Esophagus squamous epithelium (tissue), 5 donors: Measurements from ENCODE around the gene IPMK. TPM values are rescaled to one million over a fixed set of nuclear protein-coding genes. Genes with fewer than 3 reads are reported as not detected.

Experiments used
- DNase-seq: peaks from one replicate; lab custom pipeline; 2025; lab: John Stamatoyannopoulos, UW
- H3K27ac ChIP-seq, 4 donors: fragments of 200-600 bp; sonication (generic); one replicate each; pipeline ENCODE4 v1.5.1; 2016 to 2019; ENCODE audit warnings: mild to moderate bottlenecking in 1 of 4
- H3K27me3 ChIP-seq, 4 donors: fragments of 200-600 bp; sonication (generic); 1 replicate in 3 of 4; 2 replicates in 1 of 4; pipeline versions ENCODE4 v1.5.1 to v1.6.0; 2017 to 2021; ENCODE audit warnings: antibody characterized with exemption in 1 of 4
- H3K36me3 ChIP-seq, 3 donors: fragments of 200-600 bp; sonication (generic); one replicate each; pipeline ENCODE4 v1.5.1; 2016 to 2019
- H3K4me1 ChIP-seq, 3 donors: fragments of 200-600 bp; sonication (generic); one replicate each; pipeline ENCODE4 v1.5.1; 2017 to 2019
- H3K4me3 ChIP-seq, 4 donors: fragments of 200-600 bp; sonication (generic); 1 replicate in 3 of 4; 2 replicates in 1 of 4; pipeline ENCODE4 v1.5.1; 2016 to 2019; ENCODE audit warnings: mild to moderate bottlenecking in 2 of 4, moderate library complexity in 1 of 4
- H3K9me3 ChIP-seq, 3 donors: fragments of 200-600 bp; sonication (generic); one replicate each; pipeline ENCODE4 v1.5.1; 2016 to 2019
- POLR2A ChIP-seq, 4 donors: fragments of 450-650 bp; IDR thresholded peaks; one replicate each; pipeline ENCODE4 v1.6.1; 2017; ENCODE audit warnings: antibody characterized with exemption in 4 of 4, mild to moderate bottlenecking in 4 of 4, moderate library complexity in 3 of 4
- whole genome bisulfite sequencing, 2 donors: methylation state at CpG; one replicate each; pipeline ENCODE4 v1.1.5; 2018; 5-methylcytosine and 5-hydroxymethylcytosine counted together
- intact Hi-C: fragments of 100-400 bp; cut with DNase I; formaldehyde crosslinking; loops from one replicate; pipeline ENCODE4 v1.15.0; 2022
- total RNA-seq, 4 donors: library from RNA; depleted of rRNA; stranded (reverse); fragments of >200 nt; gene quantifications; one replicate each; pipeline ENCODE4 v1.1.0, GENCODE V29; 2016
- TF ChIP-seq, protein P1 (sequence below), 6 experiments: fragments of 450-650 bp in 4 of 6; fragments of 200-600 bp in 2 of 6; sonication (generic) in 2 of 6; IDR thresholded peaks; one replicate each; pipeline ENCODE4 v1.5.1; 2016 to 2019; ENCODE audit warnings: antibody characterized with exemption in 6 of 6, mild to moderate bottlenecking in 4 of 6, moderate library complexity in 4 of 6
- donor health status: DM: yes; HTN: yes; CAD: no.

Gene IPMK
- total RNA-seq, 4 donors from 2014 or later: 5.8 to 12.6 (median 8.8) TPM

DNA sequence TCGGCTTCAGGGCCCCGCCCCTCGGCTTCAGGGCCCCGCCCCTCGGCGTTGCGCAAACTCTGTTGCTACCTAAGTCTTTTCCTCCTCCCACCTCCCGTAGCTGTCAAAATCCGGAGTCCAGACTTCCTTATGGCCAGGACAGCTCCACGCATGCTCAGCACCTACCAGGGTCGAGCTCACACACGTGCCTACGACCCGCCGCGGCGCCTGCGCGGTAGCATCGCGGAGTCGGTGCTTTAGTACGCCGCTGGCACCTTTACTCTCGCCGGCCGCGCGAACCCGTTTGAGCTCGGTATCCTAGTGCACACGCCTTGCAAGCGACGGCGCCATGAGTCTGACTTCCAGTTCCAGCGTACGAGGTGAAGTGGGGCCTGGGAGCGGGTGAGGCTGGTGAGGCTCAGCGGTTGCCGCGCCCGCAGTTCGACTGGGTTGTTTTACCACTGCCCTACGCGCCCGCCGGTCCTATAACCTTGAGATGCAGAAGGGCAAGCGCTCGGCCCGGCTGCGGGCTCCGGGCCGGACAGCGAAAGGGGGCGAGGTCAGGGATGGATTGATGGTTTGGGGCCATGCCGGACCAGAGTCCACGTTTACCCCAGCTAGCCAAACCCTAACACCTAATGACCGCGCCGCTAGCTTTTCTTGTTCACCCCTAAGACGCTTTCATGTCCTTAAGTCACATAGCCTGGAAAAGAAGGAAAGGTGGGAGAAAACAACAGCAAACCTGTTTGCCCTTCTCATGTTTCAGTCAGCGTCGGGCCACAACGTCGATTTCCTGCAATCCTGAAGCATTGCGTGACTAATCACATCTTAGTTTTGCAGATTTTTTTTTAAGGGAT lies 1.5 kb upstream of the IPMK start, which contains the start of gene CISD1:
TSS of gene CISD1 (plus strand) at position 217 of the 836 bp plus-strand sequence. CDS start at position 329, 112 bp downstream.
- Histone ChIP-seq H3K36me3 (no peaks in the 10 kb centered on the region), H3K4me3 (peak within 1 kb of the TSS; percentile 90 to 95 (median 94)), H3K4me1 (peaks cover 8 to 65% (median 18%) of the 10 kb centered on the region in 3 donors), H3K27ac (peak within 1 kb of the TSS; percentile 99), H3K9me3 (no peaks in the 10 kb centered on the region), H3K27me3 (no peaks in the 10 kb centered on the region)
- intact Hi-C loops: no loop called here
- DNase-seq: peak; percentile 89
- 0 to 1% methylated on average over 10 to 16 of the region's 66 CpGs for WGBS, 2 donors
- TF ChIP-seq, protein P1, sequence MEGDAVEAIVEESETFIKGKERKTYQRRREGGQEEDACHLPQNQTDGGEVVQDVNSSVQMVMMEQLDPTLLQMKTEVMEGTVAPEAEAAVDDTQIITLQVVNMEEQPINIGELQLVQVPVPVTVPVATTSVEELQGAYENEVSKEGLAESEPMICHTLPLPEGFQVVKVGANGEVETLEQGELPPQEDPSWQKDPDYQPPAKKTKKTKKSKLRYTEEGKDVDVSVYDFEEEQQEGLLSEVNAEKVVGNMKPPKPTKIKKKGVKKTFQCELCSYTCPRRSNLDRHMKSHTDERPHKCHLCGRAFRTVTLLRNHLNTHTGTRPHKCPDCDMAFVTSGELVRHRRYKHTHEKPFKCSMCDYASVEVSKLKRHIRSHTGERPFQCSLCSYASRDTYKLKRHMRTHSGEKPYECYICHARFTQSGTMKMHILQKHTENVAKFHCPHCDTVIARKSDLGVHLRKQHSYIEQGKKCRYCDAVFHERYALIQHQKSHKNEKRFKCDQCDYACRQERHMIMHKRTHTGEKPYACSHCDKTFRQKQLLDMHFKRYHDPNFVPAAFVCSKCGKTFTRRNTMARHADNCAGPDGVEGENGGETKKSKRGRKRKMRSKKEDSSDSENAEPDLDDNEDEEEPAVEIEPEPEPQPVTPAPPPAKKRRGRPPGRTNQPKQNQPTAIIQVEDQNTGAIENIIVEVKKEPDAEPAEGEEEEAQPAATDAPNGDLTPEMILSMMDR (IDR thresholded peaks at IDR 0.05): peak in 1 of 6 experiments; percentile 5
- peak in 3 of 4 donors; percentile 54 to 88 (median 67) for TF ChIP-seq POLR2A (IDR thresholded peaks at IDR 0.05)

- H3K36me3 ChIP-seq: no peaks in the 10 kb centered on the region
- H3K27ac ChIP-seq: peak overlapping the region; percentile 99
- no peaks in the 10 kb centered on the region for H3K9me3 ChIP-seq
- peak overlapping the region; percentile 90 to 95 (median 94) for H3K4me3 ChIP-seq
- no peak for DNase-seq
- WGBS, 2 donors: 1 to 2% methylated on average over 13 of the region's 13 CpGs
- intact Hi-C loops: no loop called here
- H3K27me3 ChIP-seq: no peaks in the 10 kb centered on the region
- H3K4me1 ChIP-seq: peaks cover 8 to 65% (median 14%) of the 10 kb centered on the region in 3 donors
- TF ChIP-seq, protein P1 (IDR thresholded peaks at IDR 0.05): no peak
- TF ChIP-seq POLR2A (IDR thresholded peaks at IDR 0.05): no peak
Measured at GRCh38 chr10:58268454-58268945, 806 bp upstream of the IPMK start.

DNA sequence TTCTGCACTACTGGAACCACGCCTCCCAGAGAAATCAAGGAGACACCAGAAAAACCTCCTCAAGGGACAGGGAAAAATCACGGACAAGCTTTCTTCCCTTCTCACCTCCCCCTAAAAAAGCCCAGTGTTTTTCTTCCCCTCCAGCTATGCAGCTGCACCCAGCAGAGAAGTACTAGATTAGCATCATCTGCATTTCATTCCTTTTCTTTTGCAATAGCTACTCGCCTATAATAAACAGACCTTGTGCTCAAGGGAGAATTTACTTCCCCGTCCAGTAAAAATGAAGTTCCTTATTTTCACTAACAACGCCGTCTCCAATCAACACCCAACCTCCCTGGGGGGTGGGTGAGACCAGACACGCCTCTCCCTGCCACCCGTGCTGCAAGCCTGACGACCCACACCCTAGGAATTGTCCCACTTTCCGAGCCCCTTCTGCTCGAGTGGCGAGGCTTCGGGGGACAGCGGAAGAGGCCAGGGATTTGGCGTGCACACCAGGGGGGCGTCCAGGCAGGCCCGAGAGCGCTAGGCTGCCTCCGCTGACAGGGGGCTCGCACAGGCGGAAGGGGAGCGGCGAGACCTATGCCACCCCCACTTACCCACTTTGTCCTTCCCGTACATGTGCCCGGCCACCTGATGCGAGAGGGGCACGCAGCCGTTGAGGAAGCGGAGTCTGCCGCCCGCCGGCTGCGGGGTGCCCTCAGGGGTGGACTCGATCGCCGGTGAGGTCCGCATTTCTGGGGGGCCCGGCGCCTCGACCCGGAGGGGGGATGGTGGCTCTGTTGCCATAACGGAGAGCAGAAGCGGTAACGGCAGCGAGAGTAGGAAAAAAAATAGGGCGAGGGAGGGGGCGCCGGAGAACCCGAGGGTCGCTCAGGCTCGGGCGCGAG lies 625 bp downstream of the IPMK start:
- DNase-seq: peak; percentile 19
- TF ChIP-seq, protein P1 (IDR thresholded peaks at IDR 0.05): no peak
- TF ChIP-seq POLR2A (IDR thresholded peaks at IDR 0.05): peak in 2 of 4 donors; percentile 14 to 43
- Histone ChIP-seq H3K27ac (peak overlapping the region; percentile 99), H3K36me3 (no peaks in the 10 kb centered on the region), H3K4me3 (peak overlapping the region; percentile 90 to 95 (median 94)), H3K27me3 (no peaks in the 10 kb centered on the region), H3K4me1 (peaks cover 8 to 61% (median 14%) of the 10 kb centered on the region in 3 donors), H3K9me3 (no peaks in the 10 kb centered on the region)
- WGBS, 2 donors: 0% methylated on average over 10 to 41 of the region's 53 CpGs
- intact Hi-C loops: no loop called here

GRCh38 chr10:58266003-58266825 lies 1.5 kb downstream of the IPMK start:
- intact Hi-C loops: no loop called here
- TF ChIP-seq, protein P1 (IDR thresholded peaks at IDR 0.05): no peak
- TF ChIP-seq POLR2A (IDR thresholded peaks at IDR 0.05): no peak

More at GRCh38 chr10:58266003-58266825, 1.5 kb downstream of the IPMK start:
- WGBS, 2 donors: 2 to 3% methylated on average over 14 of the region's 14 CpGs
- Histone ChIP-seq H3K27me3 (no peaks in the 10 kb centered on the region), H3K4me3 (peak overlapping the region; percentile 90 to 95 (median 94)), H3K9me3 (no peaks in the 10 kb centered on the region), H3K36me3 (no peaks in the 10 kb centered on the region), H3K27ac (peak overlapping the region; percentile 99), H3K4me1 (peaks cover 8 to 59% (median 14%) of the 10 kb centered on the region in 3 donors)
- no peak for DNase-seq
